ENCODE results near the gene C3orf20.

The C3orf20 gene

DNA sequence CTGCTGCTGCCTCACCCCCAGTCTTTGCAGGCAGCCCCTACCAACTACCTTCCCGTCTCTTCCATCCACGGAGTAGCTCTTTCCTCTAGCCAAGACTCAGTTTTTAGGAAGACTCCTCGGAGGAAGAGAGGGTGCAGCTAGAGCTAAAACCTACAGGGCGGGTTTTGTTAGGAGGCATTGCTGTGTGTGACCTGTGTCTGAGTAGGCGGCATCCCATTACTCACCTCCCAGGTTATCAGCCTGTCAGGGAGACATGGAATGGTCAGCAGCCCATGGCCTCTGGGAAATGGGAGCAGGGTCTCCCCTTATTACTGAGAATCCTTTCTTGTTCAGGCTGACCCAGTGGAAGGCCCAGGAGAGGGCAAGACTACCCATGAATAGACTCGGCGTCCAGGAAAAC is 100.1 kb downstream of the C3orf20 start:
- DNase-seq (ENCODE audit: low spot score), result no peak

DNA sequence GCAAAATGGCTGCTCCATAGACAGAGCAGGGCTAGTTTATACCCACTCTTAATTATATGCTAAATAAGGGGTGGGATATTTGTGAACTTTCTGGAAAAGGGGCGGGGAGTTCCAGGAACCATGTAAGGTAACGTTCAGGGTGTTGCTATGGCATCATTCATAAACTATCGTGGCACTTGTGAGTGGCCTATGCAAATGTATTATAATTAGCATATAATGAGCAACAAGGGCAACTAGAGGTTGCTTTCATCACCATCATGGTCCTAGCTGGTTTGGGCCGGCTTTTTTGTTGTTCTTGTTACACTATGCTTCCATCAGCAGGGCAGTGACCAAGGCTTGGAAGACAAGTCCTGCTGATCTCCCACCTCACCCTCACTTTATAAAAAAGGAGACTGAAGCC is 100.6 kb downstream of the C3orf20 start:
- no peak for DNase-seq (ENCODE audit: low spot score)

DNA sequence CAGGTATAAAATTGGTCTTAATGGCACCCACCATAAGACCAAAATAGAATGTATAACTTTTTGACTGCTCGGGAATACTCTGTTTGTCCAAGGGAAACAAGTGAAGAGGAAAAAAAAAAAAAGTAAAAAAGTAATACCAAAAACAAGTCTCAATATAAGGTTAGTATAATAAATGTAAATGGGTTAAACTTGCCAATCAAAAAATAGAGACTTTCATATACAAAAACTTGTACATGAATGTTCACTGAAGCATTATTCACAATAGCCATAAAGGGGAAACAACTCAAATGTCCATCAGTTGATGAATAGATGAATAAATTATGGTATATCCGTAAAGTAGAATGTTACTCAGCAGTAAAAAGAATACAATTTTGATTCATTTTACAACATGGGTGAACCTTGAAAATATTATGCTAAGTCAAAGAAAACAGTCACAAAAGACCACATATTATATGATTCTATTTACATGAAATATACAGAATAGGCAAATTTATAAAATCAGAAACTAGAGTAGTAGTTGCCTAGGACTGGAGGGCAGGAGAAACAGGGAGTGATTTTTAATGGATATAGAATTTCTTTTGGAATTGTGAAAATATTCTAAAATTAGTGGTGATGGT is 104.2 kb downstream of the C3orf20 start:
- DNase-seq (ENCODE audit: low spot score), result no peak

DNA sequence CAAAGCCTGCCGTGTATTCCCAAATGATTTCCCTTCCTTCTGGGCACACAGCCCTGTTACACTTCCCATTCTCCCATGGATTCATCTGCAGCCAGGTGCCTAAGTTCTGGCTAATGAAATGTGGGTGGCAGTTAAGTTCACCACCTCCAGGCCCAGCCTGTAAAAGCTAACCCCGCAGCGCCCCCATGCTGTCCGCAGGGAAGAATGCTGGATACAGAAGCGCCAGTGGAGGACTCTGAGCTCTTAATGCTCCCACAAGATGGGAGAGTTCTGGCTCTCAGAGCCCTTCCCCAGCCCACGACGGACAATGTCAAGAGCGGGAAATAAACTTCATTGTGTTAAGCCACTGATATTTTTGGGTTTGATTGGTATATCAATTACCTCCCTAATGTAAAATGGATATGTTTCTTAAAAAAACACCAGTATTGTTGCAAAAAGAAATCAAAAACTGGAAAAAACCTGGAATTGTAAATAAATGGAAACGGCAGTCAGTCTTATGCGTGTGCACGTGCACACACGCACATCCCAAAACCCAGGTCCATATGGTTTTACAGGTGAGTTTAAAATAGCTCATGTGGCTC is 106.1 kb downstream of the C3orf20 start:
- DNase-seq (ENCODE audit: low spot score), result peak; percentile 31

DNA sequence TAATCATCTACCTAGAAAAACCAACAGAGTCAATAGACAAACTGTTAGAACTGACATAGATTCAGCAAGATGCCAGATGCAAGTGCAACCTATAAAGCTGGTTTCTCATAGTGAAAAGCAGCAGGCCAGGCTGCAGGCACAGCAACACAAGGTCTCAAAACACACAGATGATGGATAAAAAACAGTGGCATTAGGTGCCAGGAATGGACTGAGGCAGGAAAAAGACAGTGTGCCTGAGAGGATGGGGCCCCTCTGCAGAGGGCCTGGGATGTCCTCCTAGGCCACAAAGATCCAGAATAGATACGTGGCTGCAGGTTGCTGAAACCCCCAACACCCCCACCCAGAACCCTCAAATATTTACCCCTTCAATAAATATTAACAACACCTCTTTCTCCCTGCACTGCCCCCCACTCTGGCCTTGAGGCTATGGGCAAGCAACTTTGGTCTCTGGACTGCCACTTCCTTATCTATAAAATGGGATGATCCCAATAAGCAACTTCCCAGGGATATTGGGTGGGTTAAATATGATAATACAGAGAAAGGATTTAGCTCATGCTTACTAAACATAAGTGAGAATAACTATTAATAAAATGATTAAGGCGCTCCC is 108.6 kb downstream of the C3orf20 start:
- DNase-seq (ENCODE audit: low spot score), result no peak

DNA sequence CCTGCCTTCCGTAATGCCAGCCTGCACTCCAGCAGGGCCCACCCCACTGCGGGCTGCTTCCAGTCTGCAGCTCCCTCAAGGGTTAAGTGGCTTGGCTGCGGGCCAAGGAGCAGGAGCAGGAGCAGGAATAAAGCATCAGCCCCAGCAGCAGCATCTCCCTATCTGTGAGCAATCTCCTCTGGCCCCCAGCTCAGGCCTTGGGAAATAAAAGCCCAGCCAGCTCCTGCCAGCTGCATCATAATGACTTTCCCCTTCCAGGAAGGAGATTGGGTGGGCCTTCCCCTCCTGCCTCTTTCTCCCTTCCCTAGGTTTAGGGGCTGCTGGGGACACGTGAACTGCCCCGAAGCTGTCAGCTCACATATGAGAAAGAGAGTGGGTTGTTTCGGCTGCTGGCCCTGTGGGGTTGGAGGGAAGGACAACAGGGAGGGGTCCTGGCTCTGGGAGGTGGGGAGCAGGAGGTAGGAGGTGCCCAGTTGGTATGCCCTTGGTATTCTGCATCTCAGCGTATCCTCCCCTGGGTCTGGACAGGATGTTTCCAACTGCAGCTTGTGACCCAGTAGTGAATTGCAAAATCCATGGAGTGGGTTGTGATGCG is 109.2 kb downstream of the C3orf20 start:
- DNase-seq (ENCODE audit: low spot score), result no peak

DNA sequence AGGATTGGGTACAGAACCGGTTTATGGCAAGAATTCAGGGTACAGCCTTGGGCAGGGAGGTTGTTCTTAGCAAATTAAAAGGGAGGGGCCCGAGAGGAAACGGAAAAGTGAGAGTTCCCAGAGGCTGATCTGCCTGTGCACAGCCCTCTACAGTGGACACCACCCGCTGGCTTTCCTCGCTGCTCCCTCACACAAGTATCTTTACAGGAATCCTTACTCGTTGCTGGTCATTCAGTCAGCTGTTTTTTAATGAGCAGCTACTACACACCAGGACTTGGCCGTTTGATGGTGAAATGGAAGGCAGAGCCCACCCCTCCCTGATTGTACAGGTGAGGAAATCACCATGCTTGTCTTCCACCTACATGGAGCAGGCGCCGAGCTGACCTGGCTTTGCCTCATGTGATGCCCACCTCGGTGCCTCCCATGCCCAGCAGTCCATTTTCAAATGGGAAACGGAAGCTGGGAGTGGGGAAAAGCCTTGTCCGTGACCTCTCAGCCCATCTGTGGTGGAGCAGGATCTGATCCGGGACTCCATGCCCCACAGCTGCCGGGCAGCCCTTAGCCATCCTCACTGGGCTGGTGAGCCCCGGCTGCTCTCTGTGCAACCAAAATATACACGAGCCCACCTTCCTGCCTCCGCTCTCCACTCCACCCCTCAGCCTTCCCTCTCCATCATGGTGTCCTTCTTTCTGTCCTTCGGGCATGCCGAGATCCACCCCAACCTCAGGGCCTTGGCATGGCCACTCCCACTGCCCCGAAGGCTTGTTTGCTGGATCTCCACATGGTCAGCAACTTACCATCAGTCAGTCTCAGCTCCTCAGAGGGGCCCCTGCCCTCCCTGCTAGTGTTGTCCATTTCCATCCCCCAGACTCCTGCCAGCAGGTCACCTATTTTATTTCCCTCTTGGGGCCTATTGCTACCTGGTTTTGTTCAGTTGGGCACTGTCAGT is 110.5 kb downstream of the C3orf20 start:
- DNase-seq (ENCODE audit: low spot score), result no peak

DNA sequence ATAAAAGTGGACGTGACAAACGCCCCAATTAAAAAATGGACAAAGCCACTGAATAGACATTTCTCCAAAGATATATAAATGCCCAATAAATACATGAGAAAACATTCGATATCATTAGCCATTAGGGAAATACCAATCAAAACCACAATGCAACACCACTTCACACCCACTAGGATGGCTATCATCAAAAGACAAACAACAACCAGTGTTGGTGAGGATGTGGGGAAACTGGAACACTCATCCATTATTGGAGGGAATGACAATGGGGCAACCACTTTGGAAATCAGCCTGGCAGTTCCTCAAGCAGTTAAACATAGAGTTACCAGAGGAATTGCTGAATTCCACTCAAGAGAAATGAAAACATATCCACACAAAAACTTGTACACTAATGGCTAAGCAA is 111.4 kb downstream of the C3orf20 start:
- no peak for DNase-seq (ENCODE audit: low spot score)

DNA sequence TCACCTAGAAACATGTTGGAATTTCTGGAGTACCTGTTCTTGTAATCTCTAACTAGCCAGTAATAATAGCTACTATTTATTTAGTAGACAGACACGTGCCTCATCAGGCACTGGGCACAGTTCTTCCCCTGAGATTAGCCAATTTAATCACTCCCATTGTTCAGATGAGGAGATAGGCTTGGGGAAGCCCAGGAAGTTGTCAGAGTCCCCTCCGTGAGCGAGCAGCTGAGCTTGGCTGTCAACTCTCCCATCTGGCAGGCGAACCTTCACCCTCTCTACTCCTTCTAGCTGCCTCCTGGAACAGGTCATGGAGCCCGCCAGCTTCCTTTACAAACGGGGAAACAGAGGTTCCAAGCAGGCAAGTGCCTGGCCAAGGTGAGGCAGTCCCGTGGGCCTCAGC is 112.7 kb downstream of the C3orf20 start:
- DNase-seq (ENCODE audit: low spot score), result no peak

DNA sequence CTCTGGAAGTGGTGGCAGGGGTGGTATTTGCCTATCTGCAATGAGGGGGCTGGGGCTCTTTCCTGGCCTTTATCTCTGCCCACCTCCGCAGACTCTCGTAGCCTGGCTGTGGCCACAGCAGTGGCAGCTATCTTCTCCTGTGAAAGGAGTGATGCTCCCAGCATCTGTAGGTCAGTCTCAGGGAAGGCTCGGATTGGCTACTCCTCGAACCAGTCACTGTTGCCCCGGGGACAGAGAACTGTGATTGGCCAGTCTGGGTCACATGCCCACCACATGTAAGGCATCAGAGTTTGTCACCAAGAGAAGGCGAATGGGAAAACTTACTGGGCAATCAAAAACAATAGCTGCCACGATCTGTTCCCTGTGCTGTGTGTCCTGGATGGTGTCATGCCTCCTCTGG is 113.7 kb downstream of the C3orf20 start:
- no peak for DNase-seq (ENCODE audit: low spot score)

DNA sequence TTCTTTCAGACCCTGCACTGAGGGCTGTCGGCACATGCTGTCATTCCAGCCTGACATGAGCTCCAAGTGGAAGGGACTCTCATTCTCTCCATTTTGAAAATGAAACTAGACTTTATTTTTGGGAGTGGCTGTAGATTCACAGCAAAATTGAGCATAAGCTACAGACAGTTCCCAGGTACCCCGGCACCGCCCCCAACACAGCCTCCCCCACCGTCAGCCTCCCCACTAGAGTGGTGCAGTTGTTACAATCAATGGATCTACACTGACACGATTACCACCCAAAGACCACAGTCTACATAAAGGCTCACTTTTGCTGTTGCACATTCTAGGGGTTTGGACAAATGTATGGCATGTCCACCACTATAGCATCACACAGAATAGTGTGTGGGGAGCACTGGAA is 114.3 kb downstream of the C3orf20 start:
- no peak for DNase-seq (ENCODE audit: low spot score)

DNA sequence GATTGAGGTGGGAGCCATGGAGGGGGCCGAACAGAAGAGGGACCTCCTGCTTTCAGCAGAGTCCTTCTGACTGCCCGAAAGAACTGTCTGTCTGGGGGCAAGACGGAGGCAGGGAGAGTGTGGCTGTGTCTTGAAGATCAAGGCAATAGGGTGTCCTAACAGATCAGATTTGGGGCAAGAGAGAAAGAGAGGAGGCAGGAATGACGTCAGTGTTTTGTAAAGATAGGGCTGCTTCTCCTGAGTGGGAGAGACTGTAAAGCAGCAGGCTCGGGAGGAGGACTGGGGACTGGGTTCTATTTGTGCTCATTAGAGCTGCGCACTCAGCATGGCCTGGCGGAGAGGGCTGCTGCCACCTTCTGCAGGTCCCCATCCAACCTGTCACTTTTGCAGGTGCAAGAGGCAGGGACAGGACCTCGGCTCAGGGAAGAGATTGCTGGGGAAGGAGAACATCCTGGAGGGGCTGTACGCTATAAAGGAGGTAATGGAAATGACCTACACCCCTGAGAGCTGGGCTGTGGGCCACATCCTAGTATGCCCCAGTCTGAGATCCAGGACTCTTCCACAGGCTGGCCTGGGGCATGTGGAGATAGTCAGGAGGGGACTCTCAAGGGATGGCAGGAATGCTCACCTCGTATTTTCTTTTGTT is 114.8 kb downstream of the C3orf20 start:
- DNase-seq (ENCODE audit: low spot score), result no peak

DNA sequence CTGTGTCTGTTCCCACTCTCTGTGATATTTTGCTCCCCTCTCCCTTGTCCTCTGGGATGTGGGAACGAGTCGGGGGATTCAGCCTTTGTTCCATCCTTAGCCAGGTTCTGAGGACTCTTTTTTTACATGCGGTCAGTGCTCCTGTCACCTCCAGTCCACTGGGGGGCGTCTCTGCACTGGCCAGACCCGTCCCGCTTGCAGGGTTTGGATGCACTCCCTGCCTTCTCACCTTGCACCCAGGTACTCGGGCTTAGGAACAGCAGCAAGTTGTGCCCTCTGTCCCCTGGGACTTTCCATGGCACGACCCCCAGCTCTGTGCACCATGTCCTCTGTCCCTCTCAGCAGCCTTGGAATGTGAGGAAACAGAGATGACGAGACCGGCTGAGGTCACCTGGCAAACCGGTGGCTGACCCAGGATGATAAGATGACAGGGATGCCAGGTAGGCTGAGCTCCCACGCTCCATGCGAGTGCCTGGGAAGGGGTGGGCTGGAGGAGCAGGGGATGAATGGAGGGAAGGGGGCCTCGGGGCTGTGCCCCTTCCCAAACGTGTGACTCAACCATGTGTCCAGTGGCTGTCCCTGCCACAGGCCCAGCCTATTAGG is 116.5 kb downstream of the C3orf20 start:
- DNase-seq (ENCODE audit: low spot score), result peak; percentile 53

DNA sequence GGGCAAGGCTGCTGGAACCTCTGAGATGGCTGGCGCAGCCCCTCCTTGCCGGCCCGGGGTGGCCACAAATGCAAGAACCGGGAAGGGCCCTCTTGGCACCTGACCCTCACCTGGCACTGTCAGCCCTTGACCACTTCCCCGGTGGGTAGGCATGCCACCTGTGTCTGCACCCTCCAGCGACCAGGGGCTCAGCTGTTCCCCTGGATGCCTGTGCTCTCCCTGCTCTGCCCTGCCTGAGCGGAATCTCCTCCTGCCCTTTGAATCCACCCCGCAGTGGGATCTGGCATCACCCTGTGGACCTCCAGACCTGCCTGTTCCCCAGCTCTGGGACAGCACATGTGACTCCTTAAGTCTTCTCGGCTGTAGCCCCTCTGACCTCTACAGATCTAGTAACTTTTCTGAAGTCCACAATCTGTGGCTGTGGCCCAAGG is 117.8 kb downstream of the C3orf20 start:
- no peak for DNase-seq (ENCODE audit: low spot score)

DNA sequence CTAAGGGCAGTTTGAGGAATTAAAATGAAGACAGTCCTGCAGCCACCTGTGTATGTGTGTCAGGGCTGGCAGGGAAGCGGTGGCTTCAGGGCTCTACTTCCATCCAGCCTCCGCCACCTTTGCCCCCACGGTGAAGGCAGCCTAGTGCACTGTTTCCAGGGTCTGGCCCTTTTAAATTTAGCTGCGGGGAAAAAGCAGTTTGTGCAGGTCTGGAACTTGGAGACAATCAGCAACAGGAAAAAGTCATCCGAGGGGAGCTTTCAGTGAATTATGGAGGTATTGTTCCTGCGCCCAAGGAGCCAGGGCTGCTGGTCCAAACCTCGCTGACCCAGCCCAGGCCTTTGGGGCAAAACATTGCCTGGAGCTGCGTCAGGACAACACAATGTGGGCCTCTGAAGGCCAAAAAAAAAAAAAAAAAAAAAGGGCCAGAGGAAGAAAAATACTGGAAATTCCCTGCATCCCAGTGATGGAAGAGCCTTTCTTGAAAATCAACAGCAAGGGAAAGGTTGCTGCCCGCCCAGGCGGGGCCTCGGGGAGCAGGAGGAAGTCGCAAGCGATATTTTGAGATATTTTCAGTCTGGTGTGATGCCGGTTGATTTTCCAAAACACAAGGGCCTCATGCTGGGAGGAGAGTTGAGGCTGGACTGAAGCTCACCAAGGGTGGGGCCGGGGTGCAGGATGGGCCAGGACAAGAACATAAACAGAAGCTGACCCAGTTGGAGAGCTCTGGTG is 118.4 kb downstream of the C3orf20 start:
- DNase-seq (ENCODE audit: low spot score), result no peak

DNA sequence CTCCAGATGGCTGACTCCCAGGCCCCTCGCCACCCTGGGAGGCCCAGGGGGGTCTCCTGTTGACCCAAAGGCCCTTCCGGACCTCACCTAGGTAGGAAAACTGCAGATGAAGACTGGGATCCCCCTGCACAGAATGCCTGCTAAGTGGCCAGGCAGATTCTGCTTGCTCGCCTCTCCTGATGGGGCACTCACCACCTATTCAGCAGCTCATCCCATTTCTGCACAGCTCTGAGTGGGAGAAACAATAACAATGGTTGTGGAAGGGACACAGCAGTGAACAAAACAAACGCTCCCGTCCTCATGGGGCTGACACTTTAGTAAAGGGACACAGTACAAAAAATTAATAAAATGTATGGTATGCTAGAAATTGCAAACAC is 118.9 kb downstream of the C3orf20 start:
- no peak for DNase-seq (ENCODE audit: low spot score)

DNA sequence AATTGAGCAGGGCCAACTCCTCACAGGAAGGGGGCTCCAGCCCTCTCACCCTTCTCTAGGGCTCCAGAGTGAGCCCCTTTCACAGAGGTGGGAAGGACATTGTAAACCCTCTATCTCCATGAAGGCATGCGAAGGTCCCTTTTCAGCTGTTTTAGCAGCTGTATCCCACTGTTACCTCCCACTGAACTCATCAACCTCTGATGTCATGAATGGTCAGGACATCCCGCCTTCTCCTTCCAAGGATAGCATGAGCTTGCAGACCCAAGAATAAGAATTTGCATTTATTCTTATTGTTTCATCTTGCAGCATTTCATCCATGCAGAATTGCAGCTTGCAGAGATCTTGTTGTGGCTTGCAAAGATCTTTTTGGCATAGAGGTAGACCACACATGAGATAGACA is 119.5 kb downstream of the C3orf20 start:
- no peak for DNase-seq (ENCODE audit: low spot score)

DNA sequence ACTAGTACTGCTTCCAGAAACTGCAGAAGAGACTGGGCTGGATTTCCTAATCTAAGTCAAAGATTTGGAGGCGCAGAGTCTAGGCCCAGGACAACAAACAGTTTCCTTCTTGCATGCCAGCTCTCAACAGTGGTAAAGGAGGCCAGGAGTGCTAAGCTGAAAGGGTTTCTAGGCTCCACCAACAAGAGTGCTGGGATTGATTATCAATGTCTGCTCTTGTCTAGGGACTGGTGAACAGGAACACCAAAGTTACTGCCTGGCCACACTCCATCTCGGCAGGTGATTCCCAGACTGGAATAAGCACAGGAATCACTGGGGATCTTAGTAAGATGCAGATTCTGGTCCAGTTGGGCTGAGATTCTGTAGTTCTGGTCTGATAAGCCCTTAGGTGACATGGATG is 121.1 kb downstream of the C3orf20 start:
- no peak for DNase-seq (ENCODE audit: low spot score)

DNA sequence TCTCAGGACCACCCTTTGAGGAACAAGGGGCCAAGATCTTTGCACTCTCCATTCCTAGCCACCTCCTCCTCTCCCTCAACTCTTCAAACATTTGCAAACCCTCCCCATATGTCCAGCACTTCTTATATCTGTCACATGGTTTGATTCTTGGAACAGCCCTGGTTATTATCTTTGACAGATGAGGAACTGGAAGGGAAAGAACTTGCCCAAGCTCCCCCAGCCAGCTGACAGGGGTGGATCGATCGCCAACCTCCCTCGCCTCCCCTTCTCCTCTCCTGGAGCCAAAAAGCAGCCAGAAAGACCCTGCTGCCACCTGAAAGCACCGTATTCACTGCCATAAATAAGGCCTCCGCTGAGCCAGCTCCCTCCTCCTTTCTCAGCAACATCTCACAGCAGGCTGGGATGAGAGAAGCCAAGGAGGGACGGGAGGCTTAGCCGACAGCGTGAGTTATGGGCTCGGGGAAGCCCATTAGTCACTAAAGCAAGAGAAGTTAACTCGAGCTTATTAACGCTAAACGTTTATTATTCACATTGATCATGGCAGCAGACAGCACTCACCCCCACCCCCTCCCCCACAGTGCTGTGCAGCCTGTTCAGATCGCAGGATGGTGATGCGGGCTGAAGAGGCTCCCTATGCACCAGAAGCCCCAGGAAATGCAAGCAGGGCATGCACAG is 121.6 kb downstream of the C3orf20 start:
- no peak for DNase-seq (ENCODE audit: low spot score)

DNA sequence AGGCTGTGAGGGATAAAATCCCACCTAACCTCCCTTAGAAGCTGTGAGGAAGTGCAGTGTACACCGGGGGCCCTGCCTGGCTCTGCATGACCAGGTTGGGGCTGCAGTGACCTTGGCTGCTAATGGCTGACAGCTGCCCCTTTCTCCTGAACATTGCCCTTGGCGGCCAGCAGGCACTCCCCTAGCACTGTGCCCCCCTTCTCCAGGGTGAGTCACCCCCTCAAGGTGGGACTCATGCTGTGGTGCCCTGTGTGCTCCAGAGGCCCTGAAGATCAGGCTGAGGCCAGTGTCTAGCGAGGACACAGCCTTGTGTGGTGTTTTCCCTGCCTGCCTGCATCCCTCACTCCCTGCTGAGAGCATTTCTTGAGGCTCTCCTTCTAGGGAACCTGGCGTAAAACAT is 122.8 kb downstream of the C3orf20 start:
- no peak for DNase-seq (ENCODE audit: low spot score)

Measured in activated CD4-positive, alpha-beta T cell treated with anti-CD3 and anti-CD28 coated beads, Interleukin-2, Interleukin-4, amounts not matched to agents 100 ng/mL and 50 ng/mL, durations not matched to agents 16 hours and 8 hours (primary cell).